GM12892 (cell line): ENCODE data around the gene PRKAG2.

Source experiments
- POLR2A ChIP-seq: IDR thresholded peaks from 2 replicates; pipeline ENCODE4 v1.6.1; 2011; ENCODE audit warnings: low read depth, low read length, control low read depth
- POLR2AphosphoS5 ChIP-seq: IDR thresholded peaks from 2 replicates; pipeline ENCODE4 v1.6.1; 2011; ENCODE audit warnings: low read depth, low read length, control low read depth
- TAF1 ChIP-seq: IDR thresholded peaks from 2 replicates; pipeline ENCODE4 v1.6.1; 2011; ENCODE audit warnings: low read depth, mild to moderate bottlenecking, control low read depth, low read length, borderline replicate concordance

DNA sequence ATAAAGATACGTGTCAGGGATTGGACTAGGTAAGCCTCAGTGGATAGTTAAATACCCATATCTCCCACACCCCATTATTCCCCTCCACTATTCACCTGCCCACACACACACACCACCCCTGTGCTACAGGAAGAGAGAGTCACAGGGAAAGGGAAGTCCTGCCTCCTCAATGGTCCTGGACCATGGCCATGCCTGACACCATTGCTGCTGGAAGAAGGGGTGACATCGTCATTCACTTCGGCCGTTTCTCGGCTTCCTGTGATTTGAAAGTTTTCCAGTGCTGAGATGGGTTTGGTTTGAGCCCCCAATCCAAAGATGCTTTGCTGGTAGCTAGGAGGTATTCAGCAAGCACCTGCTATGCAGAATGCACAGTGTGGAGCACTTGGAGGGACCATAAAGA is 18.5 kb downstream of the PRKAG2 start:
- TF ChIP-seq TAF1 (no peak), POLR2AphosphoS5 (no peak), POLR2A (no peak)
